ENCODE measurements around the gene NDUFS4. TPM values are rescaled to one million over a fixed set of nuclear protein-coding genes. Genes with fewer than 3 reads are reported as not detected.

The NDUFS4 gene
- polyA plus RNA-seq, 3 donors, result 127 to 151 (median 145) TPM

DNA sequence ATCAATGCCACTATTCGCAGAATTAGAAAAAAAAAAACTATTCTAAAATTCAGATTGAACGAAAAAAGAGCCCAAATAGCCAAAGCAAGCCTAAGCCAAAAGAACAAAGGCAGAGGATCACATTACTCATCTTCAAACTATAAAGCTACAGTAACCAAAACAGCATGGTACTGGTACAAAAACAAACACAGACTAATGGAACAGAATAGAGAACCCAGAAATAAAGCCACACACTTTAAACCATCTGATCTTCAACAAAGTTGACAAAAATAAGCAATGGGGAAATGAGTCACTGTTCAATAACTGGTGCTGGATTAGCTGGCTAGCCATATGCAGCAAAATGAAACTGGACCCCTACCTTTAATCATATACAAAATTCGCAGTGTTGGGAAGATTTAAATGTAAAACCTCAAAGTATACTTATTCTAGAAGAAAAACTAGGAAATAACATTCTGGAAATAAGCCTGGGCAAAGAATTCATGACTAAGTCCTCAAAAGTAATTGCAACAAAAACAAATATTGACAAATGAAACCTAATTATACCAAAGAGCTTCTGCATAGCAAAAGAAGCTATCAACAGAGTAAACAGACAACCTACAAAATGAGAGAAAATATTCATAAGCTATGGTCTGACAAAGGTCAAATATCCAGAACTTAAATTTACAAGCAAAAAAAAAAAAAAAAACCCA lies 153.7 kb downstream of the NDUFS4 start:
- no peak for DNase-seq (ENCODE audit: extremely low read depth in 1 of 11, low read depth in 9 of 11, low spot score in 4 of 11)

DNA sequence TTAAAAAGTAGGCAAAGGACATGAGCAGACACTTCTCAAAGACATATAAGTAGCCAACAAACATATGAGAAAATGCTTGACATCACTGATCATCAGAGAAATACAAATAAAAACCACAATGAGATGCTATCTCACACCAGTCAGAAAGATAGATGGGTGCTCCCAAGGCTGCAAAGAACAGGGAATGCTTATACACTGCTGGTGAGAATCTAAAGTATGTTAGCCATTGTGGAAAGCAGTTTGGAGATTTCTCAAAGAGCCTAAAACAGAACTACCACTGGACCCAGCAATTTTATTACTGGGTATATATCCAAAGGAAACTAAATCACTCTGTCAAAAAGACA lies 154.2 kb downstream of the NDUFS4 start:
- no peak for DNase-seq (ENCODE audit: extremely low read depth in 1 of 11, low read depth in 9 of 11, low spot score in 4 of 11)

DNA sequence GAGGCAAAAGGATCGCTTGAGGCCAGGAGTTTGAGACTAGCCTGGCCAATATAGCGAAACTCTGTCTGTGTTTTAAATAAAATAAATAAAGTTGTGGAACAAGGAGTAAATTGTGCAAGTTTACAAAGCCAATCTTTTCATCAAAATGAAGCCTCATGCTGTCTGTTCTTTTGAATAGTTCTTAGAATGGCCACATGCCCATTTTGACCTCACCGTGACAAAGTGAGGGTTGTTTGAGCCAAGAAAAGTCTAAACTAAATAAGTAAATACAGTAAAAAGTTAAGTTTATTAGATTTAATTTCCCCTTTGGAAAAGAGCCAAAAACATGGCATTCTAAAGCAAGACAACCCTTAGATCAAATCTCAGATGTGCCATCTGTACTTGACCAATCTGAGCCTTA lies 165.7 kb downstream of the NDUFS4 start:
- DNase-seq (ENCODE audit: extremely low read depth in 1 of 11, low read depth in 9 of 11, low spot score in 4 of 11), result no peak

DNA sequence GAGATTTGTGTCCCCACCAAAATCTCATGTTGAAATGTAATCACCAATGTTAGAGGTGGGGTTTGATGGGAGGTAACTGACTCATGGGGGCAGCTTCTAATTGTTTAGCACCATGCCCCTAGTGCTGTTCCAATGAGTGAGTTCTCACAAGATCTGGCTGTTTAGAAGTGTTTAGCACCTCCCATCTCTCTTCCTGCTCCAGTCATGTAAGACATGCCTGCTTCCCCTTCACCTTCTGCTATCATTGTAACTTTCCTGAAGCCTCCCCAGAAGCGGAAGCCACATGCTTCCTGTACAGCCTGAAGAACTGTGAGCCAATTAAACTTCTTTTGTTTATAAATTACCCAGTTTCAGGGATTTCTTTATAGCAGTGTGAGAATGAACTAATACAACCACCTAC lies 170.5 kb downstream of the NDUFS4 start:
- peak in 4 of 11 donors; percentile 1 to 20 (median 6) for DNase-seq (ENCODE audit: extremely low read depth in 1 of 11, low read depth in 9 of 11, low spot score in 4 of 11)

Other genes with a start within 250 kb of the NDUFS4 start
- 10 to 100 TPM; 30.2 to 47.7 (median 38.1) TPM for gene FST, start 80.0 kb upstream of the NDUFS4 start, polyA plus RNA-seq (ENCODE audit: insufficient read length in 3 of 3)